LNCAP (cell line): ENCODE results near the gene B3GNT5.

Experiments used
- CTCF ChIP-seq: fragments of 450-650 bp; IDR thresholded peaks from 2 replicates; pipeline ENCODE4 v1.5.1; 2017; ENCODE audit warnings: mild to moderate bottlenecking

B3GNT5 gene

GRCh38 chr3:183279371-183279770 is 26.3 kb downstream of the B3GNT5 start:
- no peak for TF ChIP-seq CTCF

GRCh38 chr3:183281126-183281797 is 28.2 kb downstream of the B3GNT5 start:
- no peak for TF ChIP-seq CTCF

- TF ChIP-seq CTCF = no peak
These were observed 30.8 kb downstream of the B3GNT5 start for GRCh38 chr3:183283886-183284285.

GRCh38 chr3:183284570-183284969 is 31.5 kb downstream of the B3GNT5 start:
- TF ChIP-seq CTCF = no peak

- TF ChIP-seq CTCF = no peak
These were observed 32.3 kb downstream of the B3GNT5 start for GRCh38 chr3:183285318-183285717.

- TF ChIP-seq CTCF = no peak
These were observed 32.9 kb downstream of the B3GNT5 start for GRCh38 chr3:183285828-183286457.

- no peak for TF ChIP-seq CTCF
These were observed 34.4 kb downstream of the B3GNT5 start for GRCh38 chr3:183287301-183287971.
